ENCODE data around the gene CDYL2.

DNA sequence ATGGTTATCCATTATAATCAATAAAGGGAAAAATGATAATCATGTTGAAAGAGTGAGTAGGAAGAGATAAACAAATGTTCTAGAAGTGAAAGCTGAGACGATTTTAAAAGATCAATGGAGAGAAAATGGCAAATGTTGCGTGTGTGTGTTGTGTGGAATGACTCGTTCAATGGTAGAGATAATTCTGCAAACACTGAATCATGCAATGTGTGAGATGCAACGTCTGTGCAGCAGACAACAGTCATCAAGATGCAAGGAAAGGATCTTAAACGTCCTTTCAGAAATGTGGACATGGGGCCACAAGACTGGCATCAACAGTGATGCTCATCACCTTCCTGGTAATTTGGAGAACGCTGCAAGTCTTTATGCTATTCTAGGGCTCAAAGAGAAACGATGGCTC is 124.4 kb downstream of the CDYL2 start:
- TF ChIP-seq, protein P1, sequence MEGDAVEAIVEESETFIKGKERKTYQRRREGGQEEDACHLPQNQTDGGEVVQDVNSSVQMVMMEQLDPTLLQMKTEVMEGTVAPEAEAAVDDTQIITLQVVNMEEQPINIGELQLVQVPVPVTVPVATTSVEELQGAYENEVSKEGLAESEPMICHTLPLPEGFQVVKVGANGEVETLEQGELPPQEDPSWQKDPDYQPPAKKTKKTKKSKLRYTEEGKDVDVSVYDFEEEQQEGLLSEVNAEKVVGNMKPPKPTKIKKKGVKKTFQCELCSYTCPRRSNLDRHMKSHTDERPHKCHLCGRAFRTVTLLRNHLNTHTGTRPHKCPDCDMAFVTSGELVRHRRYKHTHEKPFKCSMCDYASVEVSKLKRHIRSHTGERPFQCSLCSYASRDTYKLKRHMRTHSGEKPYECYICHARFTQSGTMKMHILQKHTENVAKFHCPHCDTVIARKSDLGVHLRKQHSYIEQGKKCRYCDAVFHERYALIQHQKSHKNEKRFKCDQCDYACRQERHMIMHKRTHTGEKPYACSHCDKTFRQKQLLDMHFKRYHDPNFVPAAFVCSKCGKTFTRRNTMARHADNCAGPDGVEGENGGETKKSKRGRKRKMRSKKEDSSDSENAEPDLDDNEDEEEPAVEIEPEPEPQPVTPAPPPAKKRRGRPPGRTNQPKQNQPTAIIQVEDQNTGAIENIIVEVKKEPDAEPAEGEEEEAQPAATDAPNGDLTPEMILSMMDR (IDR thresholded peaks at IDR 0.05; ENCODE audit: extremely low read depth in 1 of 2, insufficient read depth in 1 of 2, low read depth in 1 of 2, low read length in 2 of 2), result no peak
- TF ChIP-seq POLR2AphosphoS5 (IDR thresholded peaks at IDR 0.05; ENCODE audit: insufficient read depth, low read depth, low read length) (no peak), EZH2 (IDR thresholded peaks at IDR 0.05; ENCODE audit: borderline replicate concordance, low read depth, low read length, severe bottlenecking) (no peak), POLR2A (IDR thresholded peaks at IDR 0.05; ENCODE audit: low read depth, low read length) (no peak), MYC (IDR thresholded peaks at IDR 0.05; ENCODE audit: low read depth, low read length) (no peak)
- TF ChIP-seq, protein P2, sequence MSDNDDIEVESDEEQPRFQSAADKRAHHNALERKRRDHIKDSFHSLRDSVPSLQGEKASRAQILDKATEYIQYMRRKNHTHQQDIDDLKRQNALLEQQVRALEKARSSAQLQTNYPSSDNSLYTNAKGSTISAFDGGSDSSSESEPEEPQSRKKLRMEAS (IDR thresholded peaks at IDR 0.05; ENCODE audit: insufficient read depth, insufficient read length), result no peak
